Motor neuron (in vitro differentiated cells): ENCODE measurements around the gene SLC30A9. TPM values are rescaled to one million over a fixed set of nuclear protein-coding genes. Genes with fewer than 3 reads are reported as not detected.

Experiments used
- ATAC-seq, 8 experiments: fragments of 200-7000 bp; cut with Tn5 transposase; replicated peaks in 6 of 8; 2 replicates each; pipeline ENCODE4 v1.8.0; 2021; ENCODE audit warnings: mild to moderate bottlenecking in 8 of 8, moderate library complexity in 8 of 8
- H3K27ac ChIP-seq, 2 donors: fragments of 250-450 bp; sonication (Bioruptor Pico); 2 replicates each; pipeline ENCODE4 v1.9.0; 2021; ENCODE audit warnings: antibody characterized with exemption in 2 of 2, mild to moderate bottlenecking in 2 of 2, moderate library complexity in 1 of 2
- H3K4me1 ChIP-seq, 2 donors: fragments of 250-450 bp; sonication (Bioruptor Pico); replicated peaks in 1 of 2; 2 replicates each; pipeline ENCODE4 v1.6.1; 2021; ENCODE audit warnings: antibody characterized with exemption in 2 of 2, mild to moderate bottlenecking in 2 of 2, moderate library complexity in 1 of 2
- H3K4me3 ChIP-seq, 5 donors: fragments of 250-450 bp; sonication (Bioruptor Pico); 2 replicates each; pipeline ENCODE4 v1.9.0; 2021; ENCODE audit warnings: antibody characterized with exemption in 5 of 5, mild to moderate bottlenecking in 5 of 5, moderate library complexity in 4 of 5
- WGBS, 10 experiments: fragments of 450-650 bp; shearing (Covaris generic); methylation state at CpG; one replicate each; pipeline ENCODE4 v1.0.0; 2022; 5-methylcytosine and 5-hydroxymethylcytosine counted together
- in situ Hi-C, 9 experiments: fragments of 400-800 bp; cut with MboI; loops; one replicate each; pipeline ENCODE4 v1.15.0; 2021; ENCODE audit warnings: low sequenced_read_pairs in 9 of 9, low pct_unique_long_range_greater_than_20kb in 2 of 9; ENCODE audit not compliant: unreplicated experiment in 9 of 9
- total RNA-seq, 8 experiments: library from RNA; unstranded; fragments of 300-600 nt; gene quantifications; 2 replicates each; pipeline versions ENCODE4 v1.2.3 to v1.2.4, GENCODE V29; 2022

Gene SLC30A9
- total RNA-seq, 8 experiments from 2014 or later = 37.1 to 67.5 (median 53.6) TPM

- in situ Hi-C loops = no loop called here
- Histone ChIP-seq H3K27ac (no peak overlapping the region), H3K4me1 (no peaks in the 10 kb centered on the region), H3K4me3 (no peak overlapping the region)
- WGBS, 10 experiments = 0 to 100% (median 75%) methylated on average over 1 of the region's 1 CpG; no CpG with 5 or more reads in 1 of the 10 experiments
- no peak for ATAC-seq
Observed at GRCh38 chr4:42048394-42048793, 58.1 kb downstream of the SLC30A9 start.

- Histone ChIP-seq H3K4me3 (no peak overlapping the region), H3K27ac (no peak overlapping the region), H3K4me1 (no peaks in the 10 kb centered on the region)
- ATAC-seq = peak in 1 of 8 experiments; percentile 63
- in situ Hi-C loops = no loop called here
- 87 to 100% (median 94%) methylated on average over 1 to 3 of the region's 3 CpGs; no CpG with 5 or more reads in 4 of the 10 experiments for WGBS, 10 experiments
Observed at GRCh38 chr4:42050516-42051249, 60.4 kb downstream of the SLC30A9 start.

GRCh38 chr4:42066402-42066801, 76.1 kb downstream of the SLC30A9 start:
- no peak overlapping the region for H3K27ac ChIP-seq
- no peak for ATAC-seq
- in situ Hi-C loops = no loop called here
- no peak overlapping the region for H3K4me3 ChIP-seq
- H3K4me1 ChIP-seq = no peaks in the 10 kb centered on the region
- 90 to 100% (median 100%) methylated on average over 2 of the region's 2 CpGs; no CpG with 5 or more reads in 1 of the 10 experiments for WGBS, 10 experiments

- Histone ChIP-seq H3K4me1 (no peaks in the 10 kb centered on the region), H3K27ac (no peak overlapping the region), H3K4me3 (no peak overlapping the region)
- in situ Hi-C loops = no loop called here
- ATAC-seq = no peak
- WGBS, 10 experiments = 0 to 100% (median 90%) methylated on average over 1 to 2 of the region's 2 CpGs; no CpG with 5 or more reads in 2 of the 10 experiments
Observed at GRCh38 chr4:42067264-42067663, 76.9 kb downstream of the SLC30A9 start.

GRCh38 chr4:42070463-42070862, 80.1 kb downstream of the SLC30A9 start:
- in situ Hi-C loops = no loop called here
- WGBS, 10 experiments = 91 to 100% (median 100%) methylated on average over 1 to 4 of the region's 4 CpGs; no CpG with 5 or more reads in 1 of the 10 experiments
- H3K4me1 ChIP-seq = no peaks in the 10 kb centered on the region
- no peak for ATAC-seq
- no peak overlapping the region for H3K4me3 ChIP-seq
- no peak overlapping the region for H3K27ac ChIP-seq

GRCh38 chr4:42074294-42074693, 84.0 kb downstream of the SLC30A9 start:
- WGBS, 10 experiments = 80 to 100% (median 100%) methylated on average over 1 of the region's 1 CpG; no CpG with 5 or more reads in 4 of the 10 experiments
- Histone ChIP-seq H3K27ac (no peak overlapping the region), H3K4me1 (no peaks in the 10 kb centered on the region), H3K4me3 (no peak overlapping the region)
- in situ Hi-C loops = no loop called here
- peak in 2 of 8 experiments; percentile 15 to 80 for ATAC-seq

GRCh38 chr4:42078184-42078801, 88.0 kb downstream of the SLC30A9 start:
- Histone ChIP-seq H3K27ac (no peak overlapping the region), H3K4me3 (no peak overlapping the region), H3K4me1 (no peaks in the 10 kb centered on the region)
- in situ Hi-C loops = no loop called here
- ATAC-seq = no peak

GRCh38 chr4:42080306-42080705, 90.0 kb downstream of the SLC30A9 start:
- in situ Hi-C loops = no loop called here
- WGBS, 10 experiments = 50 to 100% (median 100%) methylated on average over 1 to 3 of the region's 3 CpGs
- Histone ChIP-seq H3K4me3 (no peak overlapping the region), H3K4me1 (no peaks in the 10 kb centered on the region), H3K27ac (no peak overlapping the region)
- no peak for ATAC-seq

- Histone ChIP-seq H3K4me3 (no peak overlapping the region), H3K4me1 (no peaks in the 10 kb centered on the region), H3K27ac (no peak overlapping the region)
- 60 to 100% (median 100%) methylated on average over 1 of the region's 1 CpG; no CpG with 5 or more reads in 3 of the 10 experiments for WGBS, 10 experiments
- no peak for ATAC-seq
- in situ Hi-C loops = no loop called here
Observed at GRCh38 chr4:42083816-42084215, 93.5 kb downstream of the SLC30A9 start.

- no peak overlapping the region for H3K4me3 ChIP-seq
- ATAC-seq = no peak
- in situ Hi-C loops = no loop called here
- H3K27ac ChIP-seq = no peak overlapping the region
- H3K4me1 ChIP-seq = no peaks in the 10 kb centered on the region
- 40 to 100% (median 91%) methylated on average over 1 to 5 of the region's 6 CpGs; no CpG with 5 or more reads in 2 of the 10 experiments for WGBS, 10 experiments
Observed at GRCh38 chr4:42088386-42088785, 98.1 kb downstream of the SLC30A9 start.

- Histone ChIP-seq H3K27ac (no peak overlapping the region), H3K4me3 (no peak overlapping the region), H3K4me1 (no peaks in the 10 kb centered on the region)
- 43 to 100% (median 90%) methylated on average over 1 to 6 of the region's 8 CpGs for WGBS, 10 experiments
- in situ Hi-C loops = no loop called here
- ATAC-seq = peak in 4 of 8 experiments; percentile 21 to 90 (median 56)
Observed at GRCh38 chr4:42101446-42101975, 111.2 kb downstream of the SLC30A9 start.

- Histone ChIP-seq H3K4me3 (no peak overlapping the region), H3K27ac (no peak overlapping the region), H3K4me1 (no peaks in the 10 kb centered on the region)
- in situ Hi-C loops = no loop called here
- peak in 2 of 8 experiments; percentile 66 to 82 for ATAC-seq
- whole genome bisulfite sequencing, 10 experiments = 0 to 94% (median 80%) methylated on average over 1 to 2 of the region's 2 CpGs; no CpG with 5 or more reads in 1 of the 10 experiments
Observed at GRCh38 chr4:42104521-42104920, 114.2 kb downstream of the SLC30A9 start.

GRCh38 chr4:42112846-42113245, 122.5 kb downstream of the SLC30A9 start:
- 0 to 100% (median 86%) methylated on average over 2 to 3 of the region's 3 CpGs for WGBS, 10 experiments
- no peak overlapping the region for H3K27ac ChIP-seq
- in situ Hi-C loops = no loop called here
- H3K4me3 ChIP-seq = no peak overlapping the region
- no peak for ATAC-seq
- H3K4me1 ChIP-seq = no peaks in the 10 kb centered on the region
